Choroid plexus epithelial cell (primary cell): ENCODE measurements around the gene SIDT2.

Experiments
- DNase-seq: peaks from one replicate; pipeline ENCODE4 v3.0.0-alpha.2; 2010; ENCODE audit warnings: low read depth
- H3K4me3 ChIP-seq: 2 replicates; pipeline ENCODE4 v1.5.1; 2011; ENCODE audit warnings: low read depth, mild to moderate bottlenecking, control low read depth, low read length, moderate library complexity
- CTCF ChIP-seq: conservative IDR thresholded peaks from 2 replicates; pipeline ENCODE4 v1.5.1; 2011; ENCODE audit warnings: low read depth, mild to moderate bottlenecking, control low read depth, inconsistent platforms, low read length, moderate library complexity

SIDT2 gene

GRCh38 chr11:117189941-117190544 is 11.5 kb downstream of the SIDT2 start:
- DNase-seq = no peak
- H3K4me3 ChIP-seq = no peak overlapping the region

DNA sequence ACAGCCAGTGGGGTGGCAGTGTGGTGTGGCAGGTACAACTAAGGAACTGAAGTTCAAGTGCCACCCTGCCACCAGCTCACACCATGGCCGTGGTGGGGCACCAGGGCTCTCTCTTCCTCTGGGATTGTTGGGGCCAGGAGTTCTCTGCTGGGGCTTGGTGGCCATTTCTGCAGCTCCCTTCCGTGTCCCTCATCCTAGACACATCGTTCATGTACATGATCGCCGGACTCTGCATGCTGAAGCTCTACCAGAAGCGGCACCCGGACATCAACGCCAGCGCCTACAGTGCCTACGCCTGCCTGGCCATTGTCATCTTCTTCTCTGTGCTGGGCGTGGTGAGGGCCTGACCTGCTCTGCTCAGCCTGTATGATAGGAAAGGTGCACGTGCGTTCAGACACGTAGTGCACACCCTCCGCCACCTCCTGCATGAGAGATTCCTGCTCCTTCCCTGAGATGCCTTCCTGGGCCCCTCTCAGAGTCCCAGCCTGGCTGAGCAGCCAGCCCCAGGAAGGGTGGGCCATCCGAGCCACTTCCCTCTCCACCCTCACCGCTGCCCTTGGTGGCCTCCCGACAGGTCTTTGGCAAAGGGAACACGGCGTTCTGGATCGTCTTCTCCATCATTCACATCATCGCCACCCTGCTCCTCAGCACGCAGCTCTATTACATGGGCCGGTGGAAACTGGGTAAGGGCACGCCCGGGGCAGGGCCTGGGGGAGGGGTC is 13.3 kb downstream of the SIDT2 start:
- TF ChIP-seq CTCF = no peak
- DNase-seq = no peak
- no peak overlapping the region for H3K4me3 ChIP-seq

More at GRCh38 chr11:117189941-117190544, 11.5 kb downstream of the SIDT2 start:
- no peak for TF ChIP-seq CTCF

DNA sequence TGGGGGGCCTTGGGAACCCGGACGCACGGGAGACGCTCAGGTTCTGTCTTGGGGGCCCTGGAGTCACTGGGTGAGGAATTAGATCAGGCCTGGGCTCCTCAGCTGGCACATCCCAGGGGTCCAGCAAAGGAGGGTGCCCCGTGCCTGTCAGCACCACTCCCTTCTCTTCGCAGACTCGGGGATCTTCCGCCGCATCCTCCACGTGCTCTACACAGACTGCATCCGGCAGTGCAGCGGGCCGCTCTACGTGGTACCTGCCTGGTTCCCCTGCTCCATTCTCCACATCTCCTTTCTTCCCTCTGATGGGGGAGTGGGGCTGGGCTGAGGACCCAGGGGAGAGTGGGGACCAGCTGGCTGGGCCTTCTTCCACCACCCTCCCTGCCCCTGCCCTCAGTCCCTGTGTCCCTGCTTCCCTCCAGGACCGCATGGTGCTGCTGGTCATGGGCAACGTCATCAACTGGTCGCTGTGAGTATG is 13.9 kb downstream of the SIDT2 start:
- no peak for DNase-seq
- TF ChIP-seq CTCF = no peak

GRCh38 chr11:117193130-117194020 is 14.8 kb downstream of the SIDT2 start:
- no peak for DNase-seq
- no peak for TF ChIP-seq CTCF
- H3K4me3 ChIP-seq = no peak overlapping the region

More for the DNA sequence above, 13.9 kb downstream of the SIDT2 start:
- no peak overlapping the region for H3K4me3 ChIP-seq

DNA sequence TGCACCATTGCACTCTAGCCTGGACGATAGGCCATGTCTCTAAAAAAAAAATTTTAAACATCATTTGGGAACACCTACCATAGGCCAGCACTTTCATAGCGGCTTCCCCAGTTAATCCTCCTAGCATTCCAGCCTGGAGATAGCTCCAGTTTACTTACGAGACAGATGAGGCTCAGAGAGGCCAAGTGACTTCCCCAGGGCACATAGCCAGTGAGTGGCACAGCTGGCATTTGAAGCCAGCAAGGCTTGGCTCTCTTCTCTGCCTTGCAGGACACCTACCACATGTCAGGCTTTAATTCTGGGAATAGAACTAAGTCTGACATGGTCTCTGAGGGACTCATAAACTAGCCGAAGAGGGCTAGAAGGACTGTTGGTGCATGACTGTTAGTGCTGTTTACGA is 15.7 kb downstream of the SIDT2 start:
- TF ChIP-seq CTCF = no peak
- H3K4me3 ChIP-seq = no peak overlapping the region
- no peak for DNase-seq

DNA sequence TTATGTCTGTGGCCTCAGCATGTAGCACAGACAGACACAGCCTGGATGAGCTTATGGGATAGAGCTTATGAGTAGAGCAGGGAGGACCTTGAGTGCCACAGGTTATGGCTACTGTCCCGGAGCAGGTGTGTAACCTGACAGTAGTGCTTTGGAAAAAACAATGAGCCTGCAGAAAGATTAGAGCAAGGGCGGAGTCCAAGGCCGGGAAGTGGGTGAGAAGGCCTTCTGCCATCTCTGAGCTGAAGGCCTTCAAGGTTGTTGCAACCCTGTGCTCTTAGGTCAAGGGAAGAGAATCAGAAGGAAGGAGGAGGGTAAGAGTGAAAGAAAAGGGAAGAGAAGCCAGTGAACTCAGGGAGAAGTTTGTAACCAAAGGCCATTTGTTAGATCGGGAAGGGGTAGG is 16.7 kb downstream of the SIDT2 start:
- no peak for DNase-seq
- H3K4me3 ChIP-seq = no peak overlapping the region
- TF ChIP-seq CTCF = no peak
